ENCODE data around the gene WIPF1.

WIPF1 gene

GRCh38 chr2:174546519-174547506, 50.8 kb downstream of the WIPF1 start:
- TF ChIP-seq, protein P1, sequence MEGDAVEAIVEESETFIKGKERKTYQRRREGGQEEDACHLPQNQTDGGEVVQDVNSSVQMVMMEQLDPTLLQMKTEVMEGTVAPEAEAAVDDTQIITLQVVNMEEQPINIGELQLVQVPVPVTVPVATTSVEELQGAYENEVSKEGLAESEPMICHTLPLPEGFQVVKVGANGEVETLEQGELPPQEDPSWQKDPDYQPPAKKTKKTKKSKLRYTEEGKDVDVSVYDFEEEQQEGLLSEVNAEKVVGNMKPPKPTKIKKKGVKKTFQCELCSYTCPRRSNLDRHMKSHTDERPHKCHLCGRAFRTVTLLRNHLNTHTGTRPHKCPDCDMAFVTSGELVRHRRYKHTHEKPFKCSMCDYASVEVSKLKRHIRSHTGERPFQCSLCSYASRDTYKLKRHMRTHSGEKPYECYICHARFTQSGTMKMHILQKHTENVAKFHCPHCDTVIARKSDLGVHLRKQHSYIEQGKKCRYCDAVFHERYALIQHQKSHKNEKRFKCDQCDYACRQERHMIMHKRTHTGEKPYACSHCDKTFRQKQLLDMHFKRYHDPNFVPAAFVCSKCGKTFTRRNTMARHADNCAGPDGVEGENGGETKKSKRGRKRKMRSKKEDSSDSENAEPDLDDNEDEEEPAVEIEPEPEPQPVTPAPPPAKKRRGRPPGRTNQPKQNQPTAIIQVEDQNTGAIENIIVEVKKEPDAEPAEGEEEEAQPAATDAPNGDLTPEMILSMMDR (IDR thresholded peaks at IDR 0.05; ENCODE audit: control insufficient read depth, insufficient read depth, low read depth, low read length, missing control alignments), result peak; percentile 67
- no peak overlapping the region for H3K4me3 ChIP-seq (ENCODE audit: control insufficient read depth, low read depth, low read length)
- peak; percentile 7 for DNase-seq (ENCODE audit: low read depth)

- TF ChIP-seq, protein P1 (IDR thresholded peaks at IDR 0.05; ENCODE audit: control insufficient read depth, insufficient read depth, low read depth, low read length, missing control alignments), result no peak
- DNase-seq (ENCODE audit: low read depth), result no peak
- H3K4me3 ChIP-seq (ENCODE audit: control insufficient read depth, low read depth, low read length), result no peak overlapping the region
These were observed 52.4 kb downstream of the WIPF1 start for GRCh38 chr2:174545240-174545639.

GRCh38 chr2:174544802-174545201, 52.8 kb downstream of the WIPF1 start:
- no peak overlapping the region for H3K4me3 ChIP-seq (ENCODE audit: control insufficient read depth, low read depth, low read length)
- DNase-seq (ENCODE audit: low read depth), result no peak
- TF ChIP-seq, protein P1 (IDR thresholded peaks at IDR 0.05; ENCODE audit: control insufficient read depth, insufficient read depth, low read depth, low read length, missing control alignments), result no peak

DNA sequence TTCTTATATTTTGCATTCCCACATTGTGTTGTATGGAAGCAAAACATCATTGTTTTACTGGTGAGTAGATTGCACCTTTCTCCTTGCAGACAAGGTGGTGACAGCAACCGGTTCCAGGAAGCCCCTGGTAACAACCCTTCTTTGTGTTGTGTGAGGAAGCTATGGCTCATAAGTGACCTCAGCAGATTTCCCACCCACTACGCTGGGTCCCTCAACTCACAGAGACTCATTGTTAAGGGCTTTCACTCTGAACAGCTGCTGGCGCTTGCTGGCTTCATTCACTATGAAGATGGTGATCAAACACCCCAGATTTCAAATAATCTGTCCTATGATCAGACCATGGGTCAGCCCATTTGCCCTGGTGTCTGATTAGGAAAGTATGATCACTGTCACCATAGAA, 53.4 kb downstream of the WIPF1 start:
- DNase-seq (ENCODE audit: low read depth), result no peak
- H3K4me3 ChIP-seq (ENCODE audit: control insufficient read depth, low read depth, low read length), result no peak overlapping the region
- TF ChIP-seq, protein P1 (IDR thresholded peaks at IDR 0.05; ENCODE audit: control insufficient read depth, insufficient read depth, low read depth, low read length, missing control alignments), result no peak

- H3K4me3 ChIP-seq (ENCODE audit: control insufficient read depth, low read depth, low read length), result no peak overlapping the region
- DNase-seq (ENCODE audit: low read depth), result no peak
- TF ChIP-seq, protein P1 (IDR thresholded peaks at IDR 0.05; ENCODE audit: control insufficient read depth, insufficient read depth, low read depth, low read length, missing control alignments), result no peak
These were observed 56.7 kb downstream of the WIPF1 start for GRCh38 chr2:174540893-174541292.

DNA sequence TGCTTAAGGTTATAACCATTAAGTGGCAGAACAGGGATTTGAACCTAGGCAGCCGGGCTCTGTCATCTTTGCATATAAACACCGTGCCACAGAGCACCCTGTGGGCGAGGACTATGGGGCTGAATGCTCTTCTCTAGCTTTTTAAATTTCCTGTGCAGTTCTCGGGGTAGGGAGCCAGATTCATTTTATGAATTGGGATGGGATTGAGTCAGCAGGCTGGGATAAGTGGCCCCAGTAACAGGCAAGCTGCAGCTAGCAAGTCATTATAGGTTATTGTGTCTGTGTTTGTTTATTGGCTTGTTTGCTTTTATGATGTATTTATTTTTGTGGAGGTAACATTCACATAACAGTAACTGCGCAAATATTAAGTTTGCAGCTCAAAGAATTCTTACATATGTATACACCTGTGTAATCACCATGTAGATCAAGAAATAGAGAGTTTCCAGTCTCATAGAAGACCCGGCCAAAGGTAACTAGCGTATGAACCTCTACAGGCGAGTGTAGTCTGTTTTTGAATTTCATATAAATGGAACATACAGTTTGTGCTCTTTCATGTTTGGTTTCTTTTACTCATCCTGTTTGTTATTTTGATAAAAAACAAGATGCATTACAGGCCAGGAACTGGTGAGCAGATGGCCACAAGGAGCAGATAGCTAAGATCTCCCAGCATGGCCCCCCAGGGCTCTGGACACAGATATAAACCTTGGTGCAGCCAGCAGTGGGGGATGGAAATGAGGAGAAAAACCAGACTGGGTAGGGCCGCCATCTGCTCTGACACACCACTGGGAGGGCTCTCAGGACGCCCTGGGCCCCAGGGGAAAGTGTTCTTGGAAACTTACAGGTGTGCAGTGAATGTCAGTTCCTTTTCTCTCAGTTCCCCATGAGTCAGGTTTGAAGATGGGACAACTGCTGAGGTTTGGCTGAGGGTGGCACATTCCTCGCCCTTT, 61.6 kb downstream of the WIPF1 start:
- TF ChIP-seq, protein P1 (IDR thresholded peaks at IDR 0.05; ENCODE audit: control insufficient read depth, insufficient read depth, low read depth, low read length, missing control alignments), result no peak
- no peak overlapping the region for H3K4me3 ChIP-seq (ENCODE audit: control insufficient read depth, low read depth, low read length)
- DNase-seq (ENCODE audit: low read depth), result no peak

All from AG09309 (cell line).